ENCODE measurements around the gene TICAM2.

The TICAM2 gene

DNA sequence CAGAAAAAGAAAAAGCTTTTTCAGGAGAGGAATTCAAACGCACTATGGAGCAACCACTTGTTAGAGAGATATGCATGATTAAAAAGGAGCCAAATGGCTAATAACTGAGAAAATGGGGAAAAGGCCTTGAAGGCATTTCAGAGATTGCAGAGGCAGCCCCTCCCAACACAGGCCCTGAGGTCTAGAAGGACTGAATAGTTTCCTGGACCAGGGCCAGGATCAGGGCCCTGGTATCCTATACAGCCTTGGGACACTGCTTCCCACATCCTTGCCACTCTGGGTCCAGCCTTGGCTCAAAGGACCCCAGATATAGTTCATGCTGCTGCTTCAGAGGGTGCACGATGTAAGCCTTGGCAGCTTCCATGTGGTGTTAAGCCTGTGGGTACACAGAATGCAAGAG, 37.0 kb downstream of the TICAM2 start:
- no peak for DNase-seq (ENCODE audit: low spot score)
- TF ChIP-seq, protein P1, sequence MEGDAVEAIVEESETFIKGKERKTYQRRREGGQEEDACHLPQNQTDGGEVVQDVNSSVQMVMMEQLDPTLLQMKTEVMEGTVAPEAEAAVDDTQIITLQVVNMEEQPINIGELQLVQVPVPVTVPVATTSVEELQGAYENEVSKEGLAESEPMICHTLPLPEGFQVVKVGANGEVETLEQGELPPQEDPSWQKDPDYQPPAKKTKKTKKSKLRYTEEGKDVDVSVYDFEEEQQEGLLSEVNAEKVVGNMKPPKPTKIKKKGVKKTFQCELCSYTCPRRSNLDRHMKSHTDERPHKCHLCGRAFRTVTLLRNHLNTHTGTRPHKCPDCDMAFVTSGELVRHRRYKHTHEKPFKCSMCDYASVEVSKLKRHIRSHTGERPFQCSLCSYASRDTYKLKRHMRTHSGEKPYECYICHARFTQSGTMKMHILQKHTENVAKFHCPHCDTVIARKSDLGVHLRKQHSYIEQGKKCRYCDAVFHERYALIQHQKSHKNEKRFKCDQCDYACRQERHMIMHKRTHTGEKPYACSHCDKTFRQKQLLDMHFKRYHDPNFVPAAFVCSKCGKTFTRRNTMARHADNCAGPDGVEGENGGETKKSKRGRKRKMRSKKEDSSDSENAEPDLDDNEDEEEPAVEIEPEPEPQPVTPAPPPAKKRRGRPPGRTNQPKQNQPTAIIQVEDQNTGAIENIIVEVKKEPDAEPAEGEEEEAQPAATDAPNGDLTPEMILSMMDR (conservative IDR thresholded peaks at IDR 0.05; ENCODE audit: low read depth) = no peak
- ChIA-PET CTCF (no interaction called here), POLR2A (ENCODE audit: low non-redundant PET) (no interaction called here)
- no peak overlapping the region for H3K27ac ChIP-seq

DNA sequence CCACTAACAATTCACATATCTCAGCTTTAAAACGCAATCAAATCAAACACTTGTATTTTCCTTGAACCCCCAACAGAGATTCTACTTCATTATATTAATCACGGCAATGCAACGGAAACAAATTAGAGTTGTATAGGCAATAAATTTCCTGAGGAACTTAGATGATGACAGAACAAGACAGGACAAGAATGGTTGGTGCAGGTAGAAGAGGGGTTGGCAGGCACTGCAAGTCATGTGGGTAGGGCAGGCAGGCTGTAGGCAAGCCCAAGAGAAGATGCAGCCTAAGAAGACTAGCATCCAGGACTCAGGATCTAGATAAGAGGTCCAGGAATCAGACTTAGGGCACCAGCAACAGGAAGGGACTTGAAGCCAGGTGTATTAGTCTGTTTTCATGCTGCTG, 41.1 kb downstream of the TICAM2 start:
- ChIA-PET CTCF (no interaction called here), POLR2A (ENCODE audit: low non-redundant PET) (no interaction called here)
- no peak overlapping the region for H3K27ac ChIP-seq
- DNase-seq (ENCODE audit: low spot score) = no peak
- TF ChIP-seq, protein P1 (conservative IDR thresholded peaks at IDR 0.05; ENCODE audit: low read depth) = no peak

DNA sequence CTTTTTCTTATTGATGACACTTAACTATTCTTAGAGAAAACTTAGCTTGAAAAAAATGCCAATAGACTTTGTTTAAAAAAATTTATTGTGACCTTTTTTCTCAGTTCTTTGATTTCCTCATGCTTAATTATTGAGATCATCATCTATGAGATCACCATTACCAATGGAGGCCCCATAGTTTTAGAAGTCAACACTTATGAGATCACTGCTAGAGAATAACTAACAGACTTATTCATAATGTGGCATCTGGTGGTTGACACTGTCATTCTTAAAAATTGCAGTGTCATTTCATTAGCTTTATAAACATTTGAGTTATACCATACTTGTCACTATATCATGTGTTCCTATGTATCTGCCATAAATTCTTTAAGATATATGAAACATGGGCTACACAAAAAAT, 42.8 kb downstream of the TICAM2 start:
- no peak overlapping the region for H3K27ac ChIP-seq
- CTCF ChIA-PET = no interaction called here
- POLR2A ChIA-PET (ENCODE audit: low non-redundant PET) = interaction anchor here (0.6 kb wide), 1 partner anchor 156 kb away, joined by 3 read pairs; no protein-coding TSS in a partner anchor
- TF ChIP-seq, protein P1 (conservative IDR thresholded peaks at IDR 0.05; ENCODE audit: low read depth) = no peak
- no peak for DNase-seq (ENCODE audit: low spot score)

DNA sequence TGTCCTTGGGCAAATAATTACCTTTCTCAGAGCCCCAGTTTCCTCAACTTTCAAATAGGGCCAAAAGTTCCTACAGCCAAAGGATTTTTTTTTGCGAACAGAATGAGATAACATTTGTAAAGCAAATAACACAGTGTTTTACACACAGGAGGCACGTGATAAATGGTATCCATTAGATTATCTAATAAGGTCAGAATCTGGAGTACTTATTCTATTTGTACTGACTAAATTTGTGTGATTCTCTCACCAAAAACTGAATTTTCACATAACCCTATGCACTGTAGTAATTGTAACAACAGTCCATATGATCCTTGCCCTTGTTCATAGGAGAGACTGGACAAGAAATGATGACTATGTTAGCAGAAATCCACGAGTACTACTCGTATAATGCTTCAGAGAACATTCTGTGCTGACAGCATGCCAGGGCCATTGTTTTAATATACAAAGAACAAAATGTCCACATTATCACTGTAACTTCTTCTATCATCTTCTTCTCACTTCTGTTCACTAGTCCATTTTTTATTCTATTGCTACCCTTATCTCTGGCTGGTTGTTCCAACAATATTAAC, 43.8 kb downstream of the TICAM2 start:
- TF ChIP-seq, protein P1 (conservative IDR thresholded peaks at IDR 0.05; ENCODE audit: low read depth) = no peak
- ChIA-PET CTCF (no interaction called here), POLR2A (ENCODE audit: low non-redundant PET) (no interaction called here)
- DNase-seq (ENCODE audit: low spot score) = no peak
- no peak overlapping the region for H3K27ac ChIP-seq

DNA sequence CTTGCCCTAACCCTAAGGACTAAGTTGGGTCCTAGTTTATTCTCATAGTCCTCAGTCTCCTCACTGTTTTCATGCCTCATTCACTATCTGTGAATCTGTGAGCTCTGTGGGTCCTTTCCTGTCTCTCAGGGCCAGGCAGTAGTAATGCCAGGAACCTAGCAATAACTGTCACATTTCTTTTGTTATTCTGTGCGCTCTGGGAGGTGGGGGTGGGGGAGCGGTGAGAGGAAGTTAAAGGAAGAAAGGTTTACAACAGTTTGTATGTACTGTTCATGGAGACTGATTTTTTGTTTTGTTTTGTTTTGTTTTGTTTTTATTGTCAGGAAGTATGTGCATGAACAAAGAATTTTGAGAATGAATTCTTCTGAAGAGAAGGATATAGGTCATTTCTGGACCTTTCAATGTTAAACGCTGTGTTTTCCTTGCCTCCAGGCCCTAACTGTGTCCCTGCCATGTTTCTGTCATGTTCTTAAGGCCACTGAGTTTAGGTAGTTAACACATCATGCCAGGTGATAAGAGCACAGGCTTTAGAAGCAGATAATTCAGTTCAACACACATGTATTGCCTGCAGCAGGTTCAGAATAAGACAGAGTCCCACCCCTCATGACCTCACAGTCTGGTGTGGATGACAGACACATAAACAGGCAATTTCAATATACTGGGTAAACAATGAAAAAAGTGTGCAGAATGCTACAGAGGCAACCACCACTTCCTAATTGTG, 44.5 kb downstream of the TICAM2 start:
- no peak for DNase-seq (ENCODE audit: low spot score)
- ChIA-PET POLR2A (ENCODE audit: low non-redundant PET) (no interaction called here), CTCF (no interaction called here)
- H3K27ac ChIP-seq = no peak overlapping the region
- TF ChIP-seq, protein P1 (conservative IDR thresholded peaks at IDR 0.05; ENCODE audit: low read depth) = no peak

DNA sequence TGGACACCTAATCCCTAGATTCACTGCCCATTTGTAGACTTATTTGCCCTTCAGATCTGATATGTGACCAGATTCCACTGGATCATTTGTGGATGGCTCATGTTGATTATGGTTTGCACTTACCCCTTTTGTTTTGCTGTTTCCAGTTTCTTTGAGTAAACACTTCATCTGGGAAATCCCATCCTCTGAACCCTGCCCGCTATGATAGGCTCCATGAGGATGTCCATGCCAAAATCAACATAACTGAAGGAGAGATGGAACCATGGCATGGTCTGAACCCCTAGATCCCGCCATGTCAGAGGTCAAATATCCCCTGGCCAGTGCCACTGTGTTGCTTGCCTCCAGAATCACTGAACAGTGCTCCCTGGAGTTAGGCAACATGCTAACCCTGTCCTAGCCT, 46.0 kb downstream of the TICAM2 start:
- DNase-seq (ENCODE audit: low spot score) = no peak
- POLR2A ChIA-PET (ENCODE audit: low non-redundant PET) = no interaction called here
- CTCF ChIA-PET = no interaction called here
- TF ChIP-seq, protein P1 (conservative IDR thresholded peaks at IDR 0.05; ENCODE audit: low read depth) = no peak
- H3K27ac ChIP-seq = no peak overlapping the region

Measured in RWPE1 (cell line).